ENCODE data around the gene ILRUN.
"Not testable (repeated sequence)": the region's sequence is repeated elsewhere in the genome, so short reads cannot be mapped to it uniquely, and the experiment has no call there.

The ILRUN gene

GRCh38 chr6:34663371-34663770 is 33.2 kb downstream of the ILRUN start:
- DNase-seq = no peak

- no peak for DNase-seq
These were observed 35.2 kb downstream of the ILRUN start for GRCh38 chr6:34661357-34661756.

GRCh38 chr6:34658605-34659265 is 37.8 kb downstream of the ILRUN start:
- DNase-seq = no peak

- peak; percentile 19 for DNase-seq
These were observed 38.5 kb downstream of the ILRUN start for GRCh38 chr6:34657979-34658480.

- DNase-seq = peak; percentile 89
These were observed 39.1 kb downstream of the ILRUN start for GRCh38 chr6:34657307-34657978.

GRCh38 chr6:34657037-34657306 is 39.6 kb downstream of the ILRUN start:
- DNase-seq = no peak

GRCh38 chr6:34656378-34657036 is 40.1 kb downstream of the ILRUN start:
- peak; percentile 49 for DNase-seq

- not testable (repeated sequence) for DNase-seq
These were observed 40.6 kb downstream of the ILRUN start for GRCh38 chr6:34655876-34656377.

GRCh38 chr6:34654061-34654710 is 42.4 kb downstream of the ILRUN start:
- no peak for DNase-seq

- DNase-seq = no peak
These were observed 44.3 kb downstream of the ILRUN start for GRCh38 chr6:34652263-34652662.

- no peak for DNase-seq
These were observed 45.7 kb downstream of the ILRUN start for GRCh38 chr6:34650823-34651222.

- not testable (repeated sequence) for DNase-seq
These were observed 46.3 kb downstream of the ILRUN start for GRCh38 chr6:34650232-34650631.

- no peak for DNase-seq
These were observed 47.8 kb downstream of the ILRUN start for GRCh38 chr6:34648806-34649205.

All from NCI-H446 treated with DMSO at 0.1 percent for 48 hours (cell line).